Limb (tissue), 2 donors: ENCODE measurements around the gene OR2AG1.
A peak's percentile ranks its signal among the peaks of the same experiment; 100 is the strongest.
"Not testable (repeated sequence)": the region's sequence is repeated elsewhere in the genome, so short reads cannot be mapped to it uniquely, and the experiment has no call there.

Source experiments
- DNase-seq, 2 donors: peaks; one replicate each; pipeline ENCODE4 v3.0.0-alpha.2; 2016; ENCODE audit errors: extremely low spot score in 2 of 2

The OR2AG1 gene

DNA sequence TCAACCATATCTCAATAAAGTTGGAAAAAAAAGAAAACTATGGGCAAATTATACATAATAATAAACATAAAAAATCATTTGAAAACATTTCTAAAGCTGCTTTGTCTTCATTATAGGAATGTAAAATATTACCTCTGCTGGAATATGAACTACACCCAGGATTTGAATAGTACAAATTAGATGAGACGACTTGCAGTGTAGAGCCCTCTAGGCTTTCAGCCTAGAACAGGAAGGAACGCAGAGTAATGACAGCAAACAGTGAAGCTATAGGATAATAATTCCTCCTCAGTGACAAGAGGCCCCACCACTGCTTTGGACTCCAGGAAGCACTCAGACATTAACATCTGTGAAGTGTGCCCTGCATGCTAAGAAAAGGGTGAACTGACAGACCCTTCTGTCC lies 7.7 kb downstream of the OR2AG1 start:
- no peak for DNase-seq

GRCh38 chr11:6794639-6795038 lies 11.8 kb downstream of the OR2AG1 start:
- DNase-seq, result no peak

DNA sequence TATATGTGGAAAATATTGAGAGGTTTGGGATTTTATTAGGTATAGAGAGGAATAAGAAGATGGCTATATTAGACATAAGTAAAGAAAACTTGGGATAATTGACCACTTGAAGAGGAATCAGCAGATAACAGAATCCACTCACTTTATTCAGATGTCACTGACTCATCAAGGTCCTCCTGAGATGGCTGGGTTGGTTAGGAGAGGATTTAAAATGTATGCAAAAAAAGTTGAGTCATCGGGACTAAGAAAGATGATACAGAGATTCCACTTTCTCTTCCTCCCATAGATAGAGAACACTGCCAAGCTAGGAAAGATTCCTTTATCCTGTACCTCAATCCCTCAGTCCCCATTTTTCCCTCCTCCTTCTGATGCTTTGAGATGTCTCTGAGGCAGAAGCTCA lies 16.6 kb downstream of the OR2AG1 start, which contains the start of gene OR6A2:
TSS of gene OR6A2 (minus strand) at position 288 of the 400 bp plus-strand sequence. CDS start 3,981 bp downstream, outside the sequence.
- no peak for DNase-seq

- not testable (repeated sequence) for DNase-seq
Observed at GRCh38 chr11:6801075-6801474, 18.3 kb downstream of the OR2AG1 start.

- peak in 1 of 2 donors; percentile 37 for DNase-seq
Observed at GRCh38 chr11:6812390-6813005, 29.7 kb downstream of the OR2AG1 start.

- DNase-seq, result no peak
Observed at GRCh38 chr11:6813656-6814055, 30.8 kb downstream of the OR2AG1 start.

DNA sequence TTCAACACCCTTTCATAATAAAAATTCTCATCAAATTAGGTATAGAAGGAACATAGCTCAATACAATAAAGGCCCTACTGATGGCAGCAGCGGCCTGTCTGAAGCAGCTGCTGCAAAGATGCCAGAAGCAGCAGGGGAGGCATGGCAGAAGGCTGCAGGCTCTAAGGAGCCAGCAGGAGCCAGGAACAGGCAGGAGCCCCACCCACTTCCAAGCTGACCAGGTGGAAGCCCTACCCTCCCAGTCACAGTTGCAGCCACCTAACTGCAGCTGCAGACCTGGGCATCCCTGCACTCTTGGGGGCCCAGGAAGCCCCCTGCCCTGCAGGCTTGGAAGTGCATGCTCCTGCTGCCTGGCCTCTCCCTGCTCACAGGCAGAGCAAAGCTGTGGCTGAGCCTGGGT lies 34.9 kb downstream of the OR2AG1 start:
- no peak for DNase-seq

DNA sequence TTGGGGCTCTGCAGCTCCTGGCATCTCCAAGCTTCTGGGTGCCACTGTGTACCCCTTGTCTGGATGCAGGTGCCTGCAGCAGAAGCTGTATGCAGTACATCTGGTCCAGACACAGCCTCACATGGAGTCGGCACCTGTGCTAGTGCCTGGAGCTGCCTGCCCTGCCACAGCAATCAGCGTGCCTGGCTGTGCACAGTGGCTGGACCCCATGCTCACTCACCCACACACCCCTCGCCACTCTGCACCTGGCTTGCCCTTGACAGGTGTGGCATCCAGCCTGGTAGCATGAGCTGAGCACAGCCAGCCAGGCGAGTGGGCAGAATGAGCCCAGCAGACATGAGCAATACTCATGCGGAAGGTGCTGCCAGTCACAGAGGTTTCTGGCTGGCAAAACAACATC lies 36.1 kb downstream of the OR2AG1 start:
- DNase-seq, result no peak

- DNase-seq, result no peak
Observed at GRCh38 chr11:6824136-6824823, 41.5 kb downstream of the OR2AG1 start.

DNA sequence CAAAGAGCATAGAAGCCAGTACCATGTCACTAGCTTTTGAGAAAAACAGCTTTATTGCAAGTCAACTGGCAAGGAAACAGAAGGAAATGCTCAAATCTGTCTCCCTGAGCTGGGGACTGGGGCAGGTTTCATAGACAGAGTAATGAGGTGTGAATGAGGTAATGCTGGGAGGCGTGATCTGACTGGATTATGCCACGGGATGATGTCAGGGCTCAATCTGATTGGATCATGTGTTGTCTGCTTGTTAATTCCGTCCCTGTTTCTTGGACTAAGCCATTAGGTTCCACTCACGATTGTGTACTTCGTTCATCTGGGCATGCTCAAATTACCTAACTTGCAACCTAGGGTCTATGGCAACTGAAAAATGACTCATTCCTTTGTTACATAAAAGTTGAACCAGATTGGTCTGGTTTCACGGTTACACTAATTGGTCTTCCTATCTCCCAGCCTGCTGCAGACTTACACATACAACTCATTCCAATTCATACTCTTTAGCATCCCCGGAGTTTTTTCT lies 42.5 kb downstream of the OR2AG1 start:
- DNase-seq, result peak in 1 of 2 donors; percentile 43

DNA sequence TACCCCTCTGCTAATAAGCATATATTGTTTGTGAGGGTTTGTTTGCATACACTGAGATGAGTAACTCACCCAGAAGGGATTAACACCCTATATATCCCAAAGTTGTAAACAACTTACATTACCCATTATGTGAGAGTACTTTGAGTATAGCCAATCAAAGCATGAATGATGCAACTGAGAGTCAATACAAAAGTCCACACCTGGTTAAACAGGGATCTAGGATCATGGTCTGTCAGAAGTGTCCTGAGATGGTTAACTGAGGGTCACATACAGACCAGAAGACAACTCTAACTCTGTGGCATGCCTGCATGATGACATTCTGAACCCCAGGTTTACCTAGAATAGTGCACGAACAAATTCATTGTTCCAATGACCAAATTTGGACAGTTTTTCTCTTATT lies 45.3 kb downstream of the OR2AG1 start:
- DNase-seq, result no peak

GRCh38 chr11:6833356-6833755 lies 50.5 kb downstream of the OR2AG1 start:
- no peak for DNase-seq

DNA sequence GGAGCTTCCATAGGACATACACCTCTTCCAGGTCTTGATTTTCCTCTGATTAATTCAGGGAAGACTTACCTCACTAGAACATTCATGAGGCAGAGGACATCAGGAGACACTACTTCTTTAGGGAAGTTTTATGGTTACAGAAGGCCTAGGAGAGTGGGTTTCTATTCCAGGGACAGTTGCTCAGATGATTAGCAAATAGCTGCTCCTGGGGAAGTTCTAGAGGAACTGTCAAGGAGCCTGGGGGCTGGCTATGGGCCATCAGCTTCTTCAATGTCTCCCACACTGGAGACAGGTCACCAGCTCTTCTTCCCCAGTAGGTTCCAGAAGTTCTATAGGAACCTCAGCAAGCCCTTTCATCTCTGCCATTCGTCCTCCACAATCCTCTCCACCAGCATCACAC lies 51.2 kb downstream of the OR2AG1 start:
- no peak for DNase-seq
